HepG2 (cell line): Measurements from ENCODE around the gene FKBP5. TPM values are rescaled to one million over a fixed set of nuclear protein-coding genes. Genes with fewer than 3 reads are reported as not detected.
A peak's percentile ranks its signal among the peaks of the same experiment; 100 is the strongest.

ENCODE experiments used
- BRCA1 ChIP-seq: sonication (generic); formaldehyde crosslinking; IDR thresholded peaks from 2 replicates; pipeline ENCODE4 v1.4.0; 2020; ENCODE audit warnings: missing genetic modification reagents
- CBFB ChIP-seq: sonication (generic); formaldehyde crosslinking; IDR thresholded peaks from 2 replicates; pipeline ENCODE4 v1.4.0; 2020; ENCODE audit warnings: missing genetic modification reagents
- CEBPG ChIP-seq: IDR thresholded peaks from 2 replicates; pipeline ENCODE4 v1.6.1; 2016
- CHD2 ChIP-seq: IDR thresholded peaks from 2 replicates; pipeline ENCODE4 v1.6.1; 2011; ENCODE audit warnings: low read depth, low read length, improper control_type of control experiment
- KLF12 ChIP-seq: sonication (generic); formaldehyde crosslinking; IDR thresholded peaks from 2 replicates; pipeline ENCODE4 v1.4.0; 2020; ENCODE audit warnings: missing genetic modification reagents, borderline replicate concordance
- MAF1 ChIP-seq: sonication (generic); formaldehyde crosslinking; IDR thresholded peaks from 2 replicates; pipeline ENCODE4 v1.5.0; 2020; ENCODE audit warnings: missing genetic modification reagents, borderline replicate concordance
- MEIS2 ChIP-seq: sonication (generic); formaldehyde crosslinking; IDR thresholded peaks from 2 replicates; pipeline ENCODE4 v1.9.0; 2021; ENCODE audit warnings: mild to moderate bottlenecking, missing genetic modification reagents
- ZBTB10 ChIP-seq: sonication (generic); formaldehyde crosslinking; IDR thresholded peaks from 2 replicates; pipeline ENCODE4 v1.4.0; 2020; ENCODE audit warnings: missing genetic modification reagents, borderline replicate concordance
- ZEB1 ChIP-seq: IDR thresholded peaks from 2 replicates; pipeline ENCODE4 v1.6.1; 2012; ENCODE audit warnings: mild to moderate bottlenecking, low read depth, inconsistent platforms; ENCODE audit not compliant: insufficient replicate concordance
- ZKSCAN8 ChIP-seq: IDR thresholded peaks from 2 replicates; pipeline ENCODE4 v1.6.1; 2016; ENCODE audit warnings: borderline replicate concordance, missing genetic modification reagents, missing compliant biosample characterization
- ZMYM3 ChIP-seq: sonication (generic); formaldehyde crosslinking; IDR thresholded peaks from 2 replicates; pipeline ENCODE4 v1.5.1; 2020; ENCODE audit warnings: mild to moderate bottlenecking, missing genetic modification reagents
- ZNF232 ChIP-seq: sonication (generic); formaldehyde crosslinking; IDR thresholded peaks from 2 replicates; pipeline ENCODE4 v1.4.0; 2020; ENCODE audit warnings: missing genetic modification reagents, borderline replicate concordance
- ZNF264 ChIP-seq: sonication (generic); formaldehyde crosslinking; IDR thresholded peaks from 2 replicates; pipeline ENCODE4 v1.4.0; 2020; ENCODE audit warnings: missing genetic modification reagents
- ZNF292 ChIP-seq: sonication (generic); formaldehyde crosslinking; IDR thresholded peaks from 2 replicates; pipeline ENCODE4 v1.8.1; 2022; ENCODE audit warnings: mild to moderate bottlenecking, low read depth, missing genetic modification reagents, borderline replicate concordance
- ZNF549 ChIP-seq: sonication (generic); formaldehyde crosslinking; IDR thresholded peaks from 2 replicates; pipeline ENCODE4 v1.5.0; 2020; ENCODE audit warnings: missing genetic modification reagents
- ZNF577 ChIP-seq: sonication (generic); formaldehyde crosslinking; IDR thresholded peaks from 2 replicates; pipeline ENCODE4 v1.4.0; 2020; ENCODE audit warnings: mild to moderate bottlenecking, low read depth, missing genetic modification reagents, borderline replicate concordance
- ZNF713 ChIP-seq: sonication (generic); formaldehyde crosslinking; IDR thresholded peaks from 2 replicates; pipeline ENCODE4 v1.4.0; 2020; ENCODE audit warnings: mild to moderate bottlenecking, missing genetic modification reagents
- polyA plus RNA-seq, 8 experiments: library from polyadenylated mRNA; depleted of rRNA in 3 of 8; stranded (reverse) in 7 of 8; unstranded in 1 of 8; fragments of >200 nt; fragmentation: Illumina TruSeq in 4 of 8; extraction: Trizol in 4 of 8; gene quantifications; 2 replicates each; pipeline versions ENCODE4 v1.2.1 to v1.2.3, GENCODE V29; 2011 to 2016; ENCODE audit warnings: low read depth in 4 of 8, missing spikeins in 1 of 8, mixed read lengths in 1 of 8; ENCODE audit not compliant: insufficient read depth in 1 of 8
- total RNA-seq, 5 experiments: library from RNA; depleted of rRNA; stranded (reverse); fragments of >200 nt; fragmentation: Illumina TruSeq; extraction: Trizol; gene quantifications; 2 replicates each; pipeline ENCODE4 v1.2.3, GENCODE V29; 2016; ENCODE audit warnings: low read depth in 1 of 5
- TF ChIP-seq, protein P1 (sequence below), 2 experiments: sonication (generic) in 1 of 2; formaldehyde crosslinking in 1 of 2; IDR thresholded peaks; 2 replicates each; pipeline versions ENCODE4 v1.4.0 to v1.6.1; 2016 to 2020; ENCODE audit warnings: borderline replicate concordance in 1 of 2, low read depth in 1 of 2, mild to moderate bottlenecking in 1 of 2, missing genetic modification reagents in 1 of 2
- TF ChIP-seq, protein P2 (sequence below): IDR thresholded peaks from 2 replicates; pipeline ENCODE4 v1.6.1; 2016; ENCODE audit warnings: missing genetic modification reagents, missing compliant biosample characterization

The FKBP5 gene
- total and polyA plus RNA-seq, 2 of the 13 experiments (the other 11 are each of a cell fraction or from before 2014, with no cell fraction given), result 8.0 to 17.4 TPM

DNA sequence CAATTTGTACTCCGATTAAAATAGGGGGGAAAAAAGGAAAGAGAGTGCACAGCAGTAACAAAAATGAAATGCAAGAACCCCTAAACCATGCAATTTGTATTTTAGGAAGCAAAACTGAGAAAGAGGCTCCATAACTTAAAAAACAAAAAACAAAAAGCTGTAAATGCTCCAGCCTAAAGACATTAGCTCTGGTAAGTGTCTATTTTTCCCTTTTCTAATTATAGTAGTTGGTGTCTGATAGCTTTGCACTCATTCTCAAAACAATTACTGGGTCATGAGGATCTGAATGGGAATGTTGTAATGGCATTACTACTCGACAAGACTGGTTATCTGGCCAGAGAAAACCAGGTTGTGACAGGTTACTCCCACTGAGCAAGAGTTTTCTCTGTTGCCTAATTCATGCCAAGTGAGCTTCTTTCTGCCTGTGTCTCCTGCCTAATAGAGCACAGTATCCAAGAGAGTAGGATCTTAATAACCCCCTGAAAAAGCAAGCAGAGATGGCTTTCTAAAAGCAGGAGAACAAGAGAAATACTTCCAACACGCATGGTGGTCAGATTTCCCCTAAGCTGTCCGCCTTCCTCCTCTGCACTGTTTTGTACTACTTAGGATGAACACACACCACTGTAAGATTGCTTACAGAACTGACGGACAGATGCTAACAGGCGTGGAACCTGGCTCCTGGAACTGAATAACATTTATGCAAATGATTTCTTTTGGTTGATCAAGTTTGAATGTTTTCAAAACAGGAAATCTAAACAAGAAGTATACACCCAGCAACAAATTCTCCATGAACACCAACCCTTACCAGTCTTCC is 86.4 kb downstream of the FKBP5 start (continued):
- TF ChIP-seq, protein P1, sequence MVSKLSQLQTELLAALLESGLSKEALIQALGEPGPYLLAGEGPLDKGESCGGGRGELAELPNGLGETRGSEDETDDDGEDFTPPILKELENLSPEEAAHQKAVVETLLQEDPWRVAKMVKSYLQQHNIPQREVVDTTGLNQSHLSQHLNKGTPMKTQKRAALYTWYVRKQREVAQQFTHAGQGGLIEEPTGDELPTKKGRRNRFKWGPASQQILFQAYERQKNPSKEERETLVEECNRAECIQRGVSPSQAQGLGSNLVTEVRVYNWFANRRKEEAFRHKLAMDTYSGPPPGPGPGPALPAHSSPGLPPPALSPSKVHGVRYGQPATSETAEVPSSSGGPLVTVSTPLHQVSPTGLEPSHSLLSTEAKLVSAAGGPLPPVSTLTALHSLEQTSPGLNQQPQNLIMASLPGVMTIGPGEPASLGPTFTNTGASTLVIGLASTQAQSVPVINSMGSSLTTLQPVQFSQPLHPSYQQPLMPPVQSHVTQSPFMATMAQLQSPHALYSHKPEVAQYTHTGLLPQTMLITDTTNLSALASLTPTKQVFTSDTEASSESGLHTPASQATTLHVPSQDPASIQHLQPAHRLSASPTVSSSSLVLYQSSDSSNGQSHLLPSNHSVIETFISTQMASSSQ (IDR thresholded peaks at IDR 0.05; ENCODE audit: low read depth), result 0 out of 2 replicates have a peak, but pooled peaks have one; percentile 10
- TF ChIP-seq, protein P1 (CRISPR knock-in tag; IDR thresholded peaks at IDR 0.05; ENCODE audit: borderline replicate concordance), result no peak
- TF ChIP-seq ZNF577, result no peak
- TF ChIP-seq ZKSCAN8 (CRISPR knock-in tag), result no peak
- TF ChIP-seq CEBPG (CRISPR knock-in tag), result peak; percentile 57
- TF ChIP-seq CBFB (CRISPR knock-in tag), result peak; percentile 8; the same call in 1 of the 2 replicates
- TF ChIP-seq ZEB1, result no peak
- peak; percentile 33; the same call in 1 of the 2 replicates for TF ChIP-seq ZNF264 (CRISPR knock-in tag)
- TF ChIP-seq CHD2, result no peak
- TF ChIP-seq ZNF232 (CRISPR knock-in tag), result 0 out of 2 replicates have a peak, but pooled peaks have one; percentile 41
- TF ChIP-seq ZNF549, result 0 out of 2 replicates have a peak, but pooled peaks have one; percentile 43
- TF ChIP-seq MEIS2, result 0 out of 2 replicates have a peak, but pooled peaks have one; percentile 35
- 0 out of 2 replicates have a peak, but pooled peaks have one; percentile 30 for TF ChIP-seq MAF1 (CRISPR knock-in tag)
- TF ChIP-seq BRCA1 (CRISPR knock-in tag), result 0 out of 2 replicates have a peak, but pooled peaks have one; percentile 65
- TF ChIP-seq ZMYM3 (CRISPR knock-in tag), result 0 out of 2 replicates have a peak, but pooled peaks have one; percentile 32
- no peak for TF ChIP-seq ZNF713 (CRISPR knock-in tag)
- 0 out of 2 replicates have a peak, but pooled peaks have one; percentile 28 for TF ChIP-seq ZBTB10
- peak; percentile 56; the same call in 1 of the 2 replicates for TF ChIP-seq ZNF292 (CRISPR knock-in tag)
- TF ChIP-seq, protein P2, sequence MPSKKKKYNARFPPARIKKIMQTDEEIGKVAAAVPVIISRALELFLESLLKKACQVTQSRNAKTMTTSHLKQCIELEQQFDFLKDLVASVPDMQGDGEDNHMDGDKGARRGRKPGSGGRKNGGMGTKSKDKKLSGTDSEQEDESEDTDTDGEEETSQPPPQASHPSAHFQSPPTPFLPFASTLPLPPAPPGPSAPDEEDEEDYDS (CRISPR knock-in tag), result 0 out of 2 replicates have a peak, but pooled peaks have one; percentile 22
- peak; percentile 64; the same call in 1 of the 2 replicates for TF ChIP-seq KLF12 (CRISPR knock-in tag)
